NB4 (cell line): ENCODE measurements around the gene GORAB.

ENCODE experiments used
- MAX ChIP-seq: IDR thresholded peaks from 2 replicates; pipeline ENCODE4 v1.6.1; 2011; ENCODE audit warnings: low read depth, low read length
- MYC ChIP-seq: IDR thresholded peaks from 2 replicates; pipeline ENCODE4 v1.6.1; 2011; ENCODE audit warnings: low read depth, low read length
- POLR2A ChIP-seq: IDR thresholded peaks from 2 replicates; pipeline ENCODE4 v1.6.1; 2011; ENCODE audit warnings: mild to moderate bottlenecking; ENCODE audit not compliant: insufficient read length; ENCODE audit errors: extremely low read depth
- TF ChIP-seq, protein P1 (sequence below): IDR thresholded peaks from one replicate; pipeline ENCODE4 v1.5.1; 2012; ENCODE audit warnings: low read depth, low read length

DNA sequence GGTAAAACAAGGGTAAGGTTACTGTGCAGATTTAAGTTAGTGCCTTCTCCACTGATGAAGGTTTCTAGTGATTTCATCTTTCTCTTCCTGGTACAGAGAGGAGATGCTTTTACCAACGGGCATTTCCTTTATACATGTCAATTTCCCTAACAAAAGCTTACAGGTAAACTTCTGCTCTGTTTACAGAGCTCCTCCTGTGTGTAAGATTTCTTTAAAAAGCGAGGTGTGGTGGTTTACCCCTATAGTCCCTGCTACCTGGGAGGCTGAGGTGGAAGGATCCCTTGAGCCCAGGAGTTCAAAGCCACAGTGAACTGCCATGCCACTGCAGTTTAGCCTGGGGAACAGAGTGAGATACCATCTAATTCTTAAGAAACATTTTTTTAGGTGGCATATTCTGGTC is 40.7 kb upstream of the GORAB start:
- no peak for TF ChIP-seq POLR2A
- TF ChIP-seq, protein P1, sequence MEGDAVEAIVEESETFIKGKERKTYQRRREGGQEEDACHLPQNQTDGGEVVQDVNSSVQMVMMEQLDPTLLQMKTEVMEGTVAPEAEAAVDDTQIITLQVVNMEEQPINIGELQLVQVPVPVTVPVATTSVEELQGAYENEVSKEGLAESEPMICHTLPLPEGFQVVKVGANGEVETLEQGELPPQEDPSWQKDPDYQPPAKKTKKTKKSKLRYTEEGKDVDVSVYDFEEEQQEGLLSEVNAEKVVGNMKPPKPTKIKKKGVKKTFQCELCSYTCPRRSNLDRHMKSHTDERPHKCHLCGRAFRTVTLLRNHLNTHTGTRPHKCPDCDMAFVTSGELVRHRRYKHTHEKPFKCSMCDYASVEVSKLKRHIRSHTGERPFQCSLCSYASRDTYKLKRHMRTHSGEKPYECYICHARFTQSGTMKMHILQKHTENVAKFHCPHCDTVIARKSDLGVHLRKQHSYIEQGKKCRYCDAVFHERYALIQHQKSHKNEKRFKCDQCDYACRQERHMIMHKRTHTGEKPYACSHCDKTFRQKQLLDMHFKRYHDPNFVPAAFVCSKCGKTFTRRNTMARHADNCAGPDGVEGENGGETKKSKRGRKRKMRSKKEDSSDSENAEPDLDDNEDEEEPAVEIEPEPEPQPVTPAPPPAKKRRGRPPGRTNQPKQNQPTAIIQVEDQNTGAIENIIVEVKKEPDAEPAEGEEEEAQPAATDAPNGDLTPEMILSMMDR = no peak
- TF ChIP-seq MAX = no peak
- no peak for TF ChIP-seq MYC
